NK-92 (cell line): Measurements from ENCODE around the gene PFKFB3.
"Not testable (repeated sequence)": the region's sequence is repeated elsewhere in the genome, so short reads cannot be mapped to it uniquely, and the experiment has no call there.

ENCODE experiments used
- DNase-seq: peaks from one replicate; lab custom pipeline; 2025; ENCODE audit not compliant: unreplicated experiment; lab: John Stamatoyannopoulos, UW

The PFKFB3 gene

GRCh38 chr10:6202684-6203330, at the start of gene PFKFB3:
PFKFB3 (plus strand) TSS chr10:6202932; CDS start chr10:6203261, 329 bp downstream.
- no peak for DNase-seq

GRCh38 chr10:6153845-6154244, 48.9 kb upstream of the PFKFB3 start:
- no peak for DNase-seq

- DNase-seq: no peak
These were observed 48.2 kb upstream of the PFKFB3 start for GRCh38 chr10:6154566-6154965.

GRCh38 chr10:6158276-6158675, 44.5 kb upstream of the PFKFB3 start:
- DNase-seq: no peak

- DNase-seq: no peak
These were observed 40.8 kb upstream of the PFKFB3 start for GRCh38 chr10:6161921-6162320.

GRCh38 chr10:6162589-6163356, 40.0 kb upstream of the PFKFB3 start:
- no peak for DNase-seq

GRCh38 chr10:6163364-6164270, 39.1 kb upstream of the PFKFB3 start:
- peak; percentile 20 for DNase-seq

GRCh38 chr10:6164271-6165095, 38.2 kb upstream of the PFKFB3 start:
- DNase-seq: no peak

- no peak for DNase-seq
These were observed 37.5 kb upstream of the PFKFB3 start for GRCh38 chr10:6165221-6165725.

- not testable (repeated sequence) for DNase-seq
These were observed 36.8 kb upstream of the PFKFB3 start for GRCh38 chr10:6165933-6166332.

- DNase-seq: no peak
These were observed 35.3 kb upstream of the PFKFB3 start for GRCh38 chr10:6167456-6167855.

GRCh38 chr10:6168084-6168483, 34.6 kb upstream of the PFKFB3 start:
- no peak for DNase-seq

- no peak for DNase-seq
These were observed 32.1 kb upstream of the PFKFB3 start for GRCh38 chr10:6170638-6171037.

GRCh38 chr10:6171881-6172695, 30.6 kb upstream of the PFKFB3 start:
- DNase-seq: no peak

GRCh38 chr10:6173203-6173602, 29.5 kb upstream of the PFKFB3 start:
- no peak for DNase-seq

GRCh38 chr10:6174201-6174874, 28.4 kb upstream of the PFKFB3 start:
- no peak for DNase-seq

GRCh38 chr10:6175329-6176055, 27.2 kb upstream of the PFKFB3 start:
- no peak for DNase-seq

GRCh38 chr10:6176691-6177231, 26.0 kb upstream of the PFKFB3 start:
- no peak for DNase-seq
